HG02623 (cell line): ENCODE data around the gene PDE3B.

Experiments used
- ATAC-seq: cut with Tn5 transposase; IDR thresholded peaks from one replicate; pipeline ENCODE4 v1.9.1; 2021; ENCODE audit warnings: moderate library complexity; ENCODE audit not compliant: unreplicated experiment

Gene PDE3B

DNA sequence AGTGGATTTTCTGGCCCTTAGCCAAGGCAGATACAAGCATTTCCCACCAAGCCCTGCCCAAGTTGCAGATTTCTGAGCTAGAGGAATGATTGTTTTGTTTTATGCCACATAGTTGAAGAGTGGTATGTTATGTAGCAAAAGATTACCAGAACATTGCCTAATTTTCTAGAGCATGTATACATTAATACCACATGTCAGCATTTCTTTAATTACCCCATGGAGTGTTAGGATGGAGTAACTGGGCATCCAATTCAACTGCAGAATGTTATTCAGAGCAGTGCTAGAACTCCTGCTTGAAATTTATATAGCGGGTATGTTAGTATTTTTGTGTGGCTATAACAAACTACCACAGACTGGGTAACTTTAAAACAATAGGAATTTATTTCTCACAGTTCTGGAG, 272.8 kb downstream of the PDE3B start:
- no peak for ATAC-seq
